K562 (cell line): ENCODE measurements around the gene FBXO9. TPM values are rescaled to one million over a fixed set of nuclear protein-coding genes. Genes with fewer than 3 reads are reported as not detected.

Experiments
- ARNT ChIP-seq, 2 experiments: fragments of 450-650 bp; IDR thresholded peaks; 2 replicates each; pipeline ENCODE4 v1.6.1; 2016; ENCODE audit warnings: mild to moderate bottlenecking in 1 of 2
- CAMTA2 ChIP-seq: fragments of 250-450 bp; sonication (Bioruptor Pico); conservative IDR thresholded peaks from 2 replicates; pipeline ENCODE4 v1.5.1; 2022
- ELF1 ChIP-seq: fragments of 200-800 bp; sonication (Bioruptor generic); IDR thresholded peaks from 2 replicates; pipeline ENCODE4 v1.6.1; 2016; ENCODE audit warnings: missing genetic modification characterization, missing compliant biosample characterization
- ETS2 ChIP-seq: IDR thresholded peaks from 2 replicates; pipeline ENCODE4 v1.6.1; 2016; ENCODE audit warnings: borderline replicate concordance, missing genetic modification characterization, mild to moderate bottlenecking, moderate library complexity, missing compliant biosample characterization; ENCODE audit not compliant: poor library complexity, severe bottlenecking
- FOXK2 ChIP-seq, 2 experiments: fragments of 450-650 bp; IDR thresholded peaks in 1 of 2; conservative IDR thresholded peaks in 1 of 2; 2 replicates each; pipeline ENCODE4 v1.6.1; 2016; ENCODE audit warnings: low read depth in 2 of 2, mild to moderate bottlenecking in 1 of 2
- GABPB2 ChIP-seq: fragments of 250-450 bp; sonication (Bioruptor Pico); conservative IDR thresholded peaks from 2 replicates; pipeline ENCODE4 v1.5.1; 2021; ENCODE audit warnings: mild to moderate bottlenecking
- GATA2 ChIP-seq: sonication (generic); formaldehyde crosslinking; IDR thresholded peaks from 2 replicates; pipeline ENCODE4 v1.4.0; 2020; ENCODE audit warnings: mild to moderate bottlenecking, missing genetic modification reagents
- HNRNPH1 ChIP-seq: fragments of 200-400 bp; formaldehyde crosslinking; optimal IDR thresholded peaks from 2 replicates; pipeline ENCODE3; 2017; ENCODE audit warnings: low read depth, mild to moderate bottlenecking, low read length, moderate library complexity
- IFI16 ChIP-seq: fragments of 250-450 bp; sonication (Bioruptor Pico); IDR thresholded peaks from 2 replicates; pipeline ENCODE4 v2.1.2; 2022; ENCODE audit warnings: mild to moderate bottlenecking, inconsistent platforms
- NCOA2 ChIP-seq, 2 experiments: fragments of 450-650 bp; IDR thresholded peaks; 2 replicates each; pipeline ENCODE4 v1.6.1; 2018; ENCODE audit warnings: mild to moderate bottlenecking in 2 of 2, moderate library complexity in 1 of 2; ENCODE audit not compliant: partially characterized antibody in 2 of 2
- NEUROD1 ChIP-seq: fragments of 150-350 bp; IDR thresholded peaks from 2 replicates; pipeline ENCODE4 v1.6.1; 2014; ENCODE audit warnings: borderline replicate concordance, low read length, low read depth; ENCODE audit not compliant: partially characterized antibody
- NFRKB ChIP-seq: fragments of 450-650 bp; IDR thresholded peaks from 2 replicates; pipeline ENCODE4 v1.6.1; 2016; ENCODE audit warnings: low read depth
- NR2F6 ChIP-seq: fragments of 450-650 bp; formaldehyde crosslinking; IDR thresholded peaks from 2 replicates; pipeline ENCODE4 v1.4.0; 2020; ENCODE audit warnings: mild to moderate bottlenecking
- RNF2 ChIP-seq: sonication (generic); IDR thresholded peaks from 2 replicates; pipeline ENCODE4 v1.6.1; 2016
- SMARCE1 ChIP-seq: fragments of 450-650 bp; IDR thresholded peaks from 2 replicates; pipeline ENCODE4 v1.7.1; 2016; ENCODE audit warnings: mild to moderate bottlenecking
- SNIP1 ChIP-seq: fragments of 450-650 bp; IDR thresholded peaks from 2 replicates; pipeline ENCODE4 v1.7.1; 2017; ENCODE audit warnings: low read depth, mild to moderate bottlenecking
- STAG1 ChIP-seq: sonication (generic); formaldehyde crosslinking; IDR thresholded peaks from 2 replicates; pipeline ENCODE4 v1.5.0; 2020; ENCODE audit warnings: missing genetic modification reagents, borderline replicate concordance
- ZNF197 ChIP-seq: fragments of 200-800 bp; sonication (Bioruptor generic); IDR thresholded peaks from 2 replicates; pipeline ENCODE4 v1.6.1; 2016; ENCODE audit warnings: low read depth, missing genetic modification characterization, missing compliant biosample characterization
- ZNF253 ChIP-seq: fragments of 250-450 bp; sonication (Bioruptor Pico); conservative IDR thresholded peaks from 2 replicates; pipeline ENCODE4 v1.6.1; 2021; ENCODE audit warnings: mild to moderate bottlenecking
- ZNF263 ChIP-seq: sonication (generic); formaldehyde crosslinking; IDR thresholded peaks from 2 replicates; pipeline ENCODE4 v1.8.0; 2022; ENCODE audit warnings: mild to moderate bottlenecking, missing genetic modification reagents, borderline replicate concordance
- ZNF75A ChIP-seq: fragments of 450-650 bp; formaldehyde crosslinking; IDR thresholded peaks from 2 replicates; pipeline ENCODE4 v1.4.0; 2020; ENCODE audit warnings: mild to moderate bottlenecking
- ZNF76 ChIP-seq: fragments of 250-450 bp; sonication (Bioruptor Pico); IDR thresholded peaks from 2 replicates; pipeline ENCODE4 v1.4.0; 2020; ENCODE audit warnings: mild to moderate bottlenecking, moderate library complexity, borderline replicate concordance
- polyA plus RNA-seq, 8 experiments: library from polyadenylated mRNA; depleted of rRNA in 4 of 8; stranded (reverse) in 5 of 8; unstranded in 3 of 8; fragments of >200 nt; fragmentation: Nextera tagmentation in 2 of 8; fragmentation: Illumina TruSeq in 1 of 8; extraction: Ambion mirVana in 2 of 8; extraction: Trizol in 1 of 8; gene quantifications; 2 replicates each; pipeline versions ENCODE4 v1.2.1 to v1.2.3, GENCODE V29; 2011 to 2014; ENCODE audit warnings: inconsistent platforms in 1 of 8, missing spikeins in 1 of 8
- total RNA-seq, 7 experiments: library from RNA; depleted of rRNA in 6 of 7; stranded (reverse); fragments of >200 nt in 6 of 7; fragmentation: Illumina TruSeq in 2 of 7; extraction: Trizol in 2 of 7; gene quantifications; 2 replicates each; pipeline versions ENCODE4 v1.2.1 to v1.2.3, GENCODE V29; 2011 to 2021; ENCODE audit warnings: low replicate concordance in 1 of 7
- TF ChIP-seq, protein P1 (sequence below): fragments of 150-350 bp; conservative IDR thresholded peaks from 2 replicates; pipeline ENCODE4 v1.6.1; 2014; ENCODE audit warnings: low read length
- TF ChIP-seq, protein P2 (sequence below): fragments of 250-450 bp; sonication (Bioruptor Pico); IDR thresholded peaks from 2 replicates; pipeline ENCODE4 v1.5.0; 2021
- TF ChIP-seq, protein P3 (sequence below): fragments of 250-450 bp; sonication (Bioruptor Pico); IDR thresholded peaks from 2 replicates; pipeline ENCODE4 v1.5.0; 2020; ENCODE audit warnings: mild to moderate bottlenecking, borderline replicate concordance

The FBXO9 gene
- total and polyA plus RNA-seq, 9 of the 15 experiments (the other 6 are each of a cell fraction or from before 2014, with no cell fraction given) = 10.1 to 85.3 (median 51.4) TPM

DNA sequence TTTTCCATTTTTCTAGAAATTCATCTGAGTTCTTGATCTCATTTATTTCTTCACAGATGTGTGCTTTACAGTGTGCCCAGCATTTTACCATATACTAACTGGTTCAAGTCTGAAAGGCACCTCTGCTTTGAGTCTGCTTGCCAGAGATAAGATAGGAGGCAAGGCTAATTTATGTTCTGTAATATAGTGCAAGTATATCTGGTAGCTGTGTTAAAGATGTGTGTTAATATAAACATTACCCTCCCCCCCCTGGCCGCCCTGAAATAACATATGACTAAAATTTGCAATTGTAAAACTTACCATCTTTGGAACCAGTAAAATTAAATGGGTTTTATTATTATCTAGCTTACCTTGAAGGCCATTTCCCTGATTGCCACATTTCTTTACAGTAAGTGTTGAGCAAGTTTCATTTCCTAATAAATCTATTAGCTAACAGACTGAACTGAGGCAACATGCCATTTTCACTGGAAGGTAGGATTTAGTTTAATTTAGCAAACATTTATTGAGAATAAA, 2.7 kb downstream of the FBXO9 start (continued):
- peak; percentile 74 for TF ChIP-seq NEUROD1
- no peak for TF ChIP-seq NFRKB
- no peak for TF ChIP-seq ZNF75A (CRISPR knock-in tag)
- TF ChIP-seq, protein P1, sequence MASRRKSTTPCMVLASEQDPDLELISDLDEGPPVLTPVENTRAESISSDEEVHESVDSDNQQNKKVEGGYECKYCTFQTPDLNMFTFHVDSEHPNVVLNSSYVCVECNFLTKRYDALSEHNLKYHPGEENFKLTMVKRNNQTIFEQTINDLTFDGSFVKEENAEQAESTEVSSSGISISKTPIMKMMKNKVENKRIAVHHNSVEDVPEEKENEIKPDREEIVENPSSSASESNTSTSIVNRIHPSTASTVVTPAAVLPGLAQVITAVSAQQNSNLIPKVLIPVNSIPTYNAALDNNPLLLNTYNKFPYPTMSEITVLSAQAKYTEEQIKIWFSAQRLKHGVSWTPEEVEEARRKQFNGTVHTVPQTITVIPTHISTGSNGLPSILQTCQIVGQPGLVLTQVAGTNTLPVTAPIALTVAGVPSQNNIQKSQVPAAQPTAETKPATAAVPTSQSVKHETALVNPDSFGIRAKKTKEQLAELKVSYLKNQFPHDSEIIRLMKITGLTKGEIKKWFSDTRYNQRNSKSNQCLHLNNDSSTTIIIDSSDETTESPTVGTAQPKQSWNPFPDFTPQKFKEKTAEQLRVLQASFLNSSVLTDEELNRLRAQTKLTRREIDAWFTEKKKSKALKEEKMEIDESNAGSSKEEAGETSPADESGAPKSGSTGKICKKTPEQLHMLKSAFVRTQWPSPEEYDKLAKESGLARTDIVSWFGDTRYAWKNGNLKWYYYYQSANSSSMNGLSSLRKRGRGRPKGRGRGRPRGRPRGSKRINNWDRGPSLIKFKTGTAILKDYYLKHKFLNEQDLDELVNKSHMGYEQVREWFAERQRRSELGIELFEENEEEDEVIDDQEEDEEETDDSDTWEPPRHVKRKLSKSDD = no peak
- no peak for TF ChIP-seq ELF1 (tag)
- TF ChIP-seq, protein P2, sequence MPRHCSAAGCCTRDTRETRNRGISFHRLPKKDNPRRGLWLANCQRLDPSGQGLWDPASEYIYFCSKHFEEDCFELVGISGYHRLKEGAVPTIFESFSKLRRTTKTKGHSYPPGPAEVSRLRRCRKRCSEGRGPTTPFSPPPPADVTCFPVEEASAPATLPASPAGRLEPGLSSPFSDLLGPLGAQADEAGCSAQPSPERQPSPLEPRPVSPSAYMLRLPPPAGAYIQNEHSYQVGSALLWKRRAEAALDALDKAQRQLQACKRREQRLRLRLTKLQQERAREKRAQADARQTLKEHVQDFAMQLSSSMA (CRISPR knock-in tag) = no peak
- no peak for TF ChIP-seq CAMTA2 (CRISPR knock-in tag)
- no peak for TF ChIP-seq NCOA2 (IDR thresholded peaks at IDR 0.05; ENCODE audit: partially characterized antibody in 2 of 2)
- TF ChIP-seq HNRNPH1 = no peak
- no peak; a peak in 1 of 4 replicates for TF ChIP-seq ARNT (IDR thresholded peaks at IDR 0.05)
- TF ChIP-seq RNF2 = peak; percentile 83
- no peak for TF ChIP-seq ZNF76 (CRISPR knock-in tag)
- peak; percentile 66 for TF ChIP-seq GATA2 (CRISPR knock-in tag)
- no peak for TF ChIP-seq ETS2 (tag)
- no peak for TF ChIP-seq ZNF253 (CRISPR knock-in tag)
- TF ChIP-seq IFI16 (CRISPR knock-in tag) = no peak
- TF ChIP-seq FOXK2 (conservative IDR thresholded peaks at IDR 0.05 in 1 of 2, IDR thresholded peaks at IDR 0.05 in 1 of 2; ENCODE audit: low read depth in 2 of 2) = peak in 1 of 2 experiments; percentile 46; a peak in 1 of 4 replicates
- peak; percentile 92 for TF ChIP-seq SMARCE1
- TF ChIP-seq, protein P3, sequence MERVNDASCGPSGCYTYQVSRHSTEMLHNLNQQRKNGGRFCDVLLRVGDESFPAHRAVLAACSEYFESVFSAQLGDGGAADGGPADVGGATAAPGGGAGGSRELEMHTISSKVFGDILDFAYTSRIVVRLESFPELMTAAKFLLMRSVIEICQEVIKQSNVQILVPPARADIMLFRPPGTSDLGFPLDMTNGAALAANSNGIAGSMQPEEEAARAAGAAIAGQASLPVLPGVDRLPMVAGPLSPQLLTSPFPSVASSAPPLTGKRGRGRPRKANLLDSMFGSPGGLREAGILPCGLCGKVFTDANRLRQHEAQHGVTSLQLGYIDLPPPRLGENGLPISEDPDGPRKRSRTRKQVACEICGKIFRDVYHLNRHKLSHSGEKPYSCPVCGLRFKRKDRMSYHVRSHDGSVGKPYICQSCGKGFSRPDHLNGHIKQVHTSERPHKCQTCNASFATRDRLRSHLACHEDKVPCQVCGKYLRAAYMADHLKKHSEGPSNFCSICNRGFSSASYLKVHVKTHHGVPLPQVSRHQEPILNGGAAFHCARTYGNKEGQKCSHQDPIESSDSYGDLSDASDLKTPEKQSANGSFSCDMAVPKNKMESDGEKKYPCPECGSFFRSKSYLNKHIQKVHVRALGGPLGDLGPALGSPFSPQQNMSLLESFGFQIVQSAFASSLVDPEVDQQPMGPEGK (CRISPR knock-in tag) = no peak
- TF ChIP-seq NR2F6 = no peak
- TF ChIP-seq STAG1 (CRISPR knock-in tag) = no peak
- no peak for TF ChIP-seq GABPB2 (CRISPR knock-in tag)
- TF ChIP-seq ZNF263 (CRISPR knock-in tag) = no peak
- TF ChIP-seq SNIP1 = no peak
- TF ChIP-seq ZNF197 = no peak
